Neural cell (in vitro differentiated cells): ENCODE data around the gene MKKS. TPM values are rescaled to one million over a fixed set of nuclear protein-coding genes. Genes with fewer than 3 reads are reported as not detected.

Experiments
- H2AFZ ChIP-seq: fragments of 200-600, 300-800 bp; sonication (generic), shearing (Covaris generic); 2 replicates; pipeline ENCODE4 v1.6.0; 2014; ENCODE audit warnings: low read depth, mild to moderate bottlenecking, antibody characterized with exemption, low read length, moderate library complexity
- H3F3A ChIP-seq: fragments of 200-600 bp; shearing (Covaris generic); 2 replicates; pipeline ENCODE4 v1.6.1; 2016; ENCODE audit warnings: mild to moderate bottlenecking, moderate library complexity, mixed read lengths, antibody characterized with exemption, low read length; ENCODE audit not compliant: insufficient read depth, poor library complexity, severe bottlenecking
- H3K27ac ChIP-seq: fragments of 200-600, 300-800 bp; sonication (generic), shearing (Covaris generic); 2 replicates; pipeline ENCODE4 v1.5.1; 2014; ENCODE audit warnings: mild to moderate bottlenecking, low read length, moderate library complexity
- H3K27me3 ChIP-seq: fragments of 300-800, 200-600 bp; sonication (generic), shearing (Covaris generic); 2 replicates; pipeline ENCODE4 v1.6.0; 2014; ENCODE audit warnings: mild to moderate bottlenecking, low read depth, low read length, moderate library complexity; ENCODE audit not compliant: insufficient read depth
- H3K36me3 ChIP-seq: fragments of 300-800, 200-600 bp; sonication (generic), shearing (Covaris generic); 2 replicates; pipeline ENCODE4 v1.5.1; 2014; ENCODE audit warnings: mild to moderate bottlenecking, antibody characterized with exemption, low read length, moderate library complexity; ENCODE audit not compliant: insufficient read depth
- H3K4me2 ChIP-seq: fragments of 300-800, 200-600 bp; sonication (generic), shearing (Covaris generic); 2 replicates; pipeline ENCODE4 v1.6.0; 2014; ENCODE audit warnings: mild to moderate bottlenecking, low read length
- H3K4me3 ChIP-seq: fragments of 300-800, 200-600 bp; sonication (generic), shearing (Covaris generic); 2 replicates; pipeline ENCODE4 v1.5.1; 2014; ENCODE audit warnings: mild to moderate bottlenecking, low read length, moderate library complexity
- H3K79me2 ChIP-seq: fragments of 200-600 bp; shearing (Covaris generic); replicated peaks from 2 replicates; pipeline ENCODE4 v1.6.0; 2014; ENCODE audit warnings: mild to moderate bottlenecking, low read length, moderate library complexity; ENCODE audit not compliant: insufficient read depth
- H3K9ac ChIP-seq: fragments of 300-800, 200-600 bp; sonication (generic), shearing (Covaris generic); 2 replicates; pipeline ENCODE4 v1.6.1; 2016; ENCODE audit warnings: mild to moderate bottlenecking, low read length, mixed read lengths
- H3K9me2 ChIP-seq: fragments of 200-600 bp; shearing (Covaris generic); 2 replicates; pipeline ENCODE4 v1.6.1; 2016; ENCODE audit warnings: mild to moderate bottlenecking, low read length, mixed read lengths; ENCODE audit not compliant: insufficient read depth
- H3K9me3 ChIP-seq: fragments of 200-600, 300-800 bp; sonication (generic), shearing (Covaris generic); 2 replicates; pipeline ENCODE4 v1.6.1; 2016; ENCODE audit warnings: mild to moderate bottlenecking, mixed run types, low read length, moderate library complexity, mixed read lengths
- H4K20me1 ChIP-seq: fragments of 200-600 bp; shearing (Covaris generic); 2 replicates; pipeline ENCODE4 v1.6.1; 2016; ENCODE audit warnings: mild to moderate bottlenecking, mixed run types; ENCODE audit not compliant: insufficient read depth
- EP300 ChIP-seq: fragments of 450-650 bp; conservative IDR thresholded peaks from 2 replicates; pipeline ENCODE4 v1.6.1; 2014; ENCODE audit warnings: antibody characterized with exemption, mild to moderate bottlenecking, moderate library complexity; ENCODE audit not compliant: poor library complexity, severe bottlenecking
- EZH2 ChIP-seq: fragments of 200-600, 300-800 bp; shearing (Covaris generic), sonication (generic); IDR thresholded peaks from 2 replicates; pipeline ENCODE4 v1.6.1; 2014; ENCODE audit warnings: antibody characterized with exemption, low read length, borderline replicate concordance, mild to moderate bottlenecking; ENCODE audit not compliant: insufficient read depth, poor library complexity, severe bottlenecking
- MXI1 ChIP-seq: fragments of 450-650 bp; conservative IDR thresholded peaks from 2 replicates; pipeline ENCODE4 v1.6.1; 2014; ENCODE audit warnings: antibody characterized with exemption, mild to moderate bottlenecking; ENCODE audit not compliant: poor library complexity, severe bottlenecking
- POLR2AphosphoS5 ChIP-seq: IDR thresholded peaks from 2 replicates; pipeline ENCODE4 v1.6.1; 2012
- RAD21 ChIP-seq: fragments of 450-650 bp; conservative IDR thresholded peaks from 2 replicates; pipeline ENCODE4 v1.6.1; 2014; ENCODE audit warnings: antibody characterized with exemption, mild to moderate bottlenecking, moderate library complexity
- REST ChIP-seq: IDR thresholded peaks from 2 replicates; pipeline ENCODE4 v1.6.1; 2012; ENCODE audit warnings: borderline replicate concordance
- SMC3 ChIP-seq: fragments of 450-650 bp; conservative IDR thresholded peaks from 2 replicates; pipeline ENCODE4 v1.6.1; 2014; ENCODE audit warnings: antibody characterized with exemption, mild to moderate bottlenecking, moderate library complexity; ENCODE audit not compliant: poor library complexity
- TAF1 ChIP-seq: IDR thresholded peaks from 2 replicates; pipeline ENCODE4 v1.6.1; 2012; ENCODE audit warnings: low read depth
- polyA plus RNA-seq: library from polyadenylated mRNA; depleted of rRNA; stranded (reverse); fragments of >200 nt; gene quantifications from 2 replicates; pipeline ENCODE4 v1.2.3, GENCODE V29; 2014
- TF ChIP-seq, protein P1 (sequence below): fragments of 450-650 bp; IDR thresholded peaks from 2 replicates; pipeline ENCODE4 v1.5.1; 2014; ENCODE audit warnings: antibody characterized with exemption, mild to moderate bottlenecking, moderate library complexity; ENCODE audit not compliant: poor library complexity, severe bottlenecking

Gene MKKS
- polyA plus RNA-seq, 1 donor from 2014 or later = 28.0 TPM

GRCh38 chr20:10367943-10368701 is 65.9 kb downstream of the MKKS start:
- Histone ChIP-seq H2AFZ (no peak overlapping the region), H3K27ac (no peak overlapping the region)

DNA sequence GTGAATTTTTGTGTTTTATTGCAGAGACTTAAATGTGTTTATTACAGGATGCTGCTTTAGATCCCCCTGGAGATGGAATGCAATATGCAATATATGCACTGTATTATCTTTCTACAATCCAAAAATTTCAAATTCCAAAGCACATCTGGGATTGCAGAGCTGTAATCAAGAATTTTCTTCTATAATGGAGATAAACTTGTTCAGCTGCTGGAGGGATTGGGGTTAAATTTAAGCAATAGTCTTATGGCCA is 66.4 kb downstream of the MKKS start:
- Histone ChIP-seq H3K4me2 (no peak overlapping the region), H3K9ac (no peak overlapping the region), H3K9me2 (no peaks in the 10 kb centered on the region), H3K9me3 (no peaks in the 10 kb centered on the region), H3F3A (no peaks in the 10 kb centered on the region), H3K4me3 (no peak overlapping the region), H3K36me3 (no peaks in the 10 kb centered on the region), H2AFZ (no peak overlapping the region), H3K79me2 (no peaks in the 10 kb centered on the region), H3K27ac (no peak overlapping the region), H3K27me3 (no peaks in the 10 kb centered on the region), H4K20me1 (no peaks in the 10 kb centered on the region)
- TF ChIP-seq EZH2 = no peak
- TF ChIP-seq SMC3 = no peak
- TF ChIP-seq POLR2AphosphoS5 = no peak
- TF ChIP-seq REST = no peak
- TF ChIP-seq RAD21 = no peak
- TF ChIP-seq MXI1 = no peak
- TF ChIP-seq, protein P1, sequence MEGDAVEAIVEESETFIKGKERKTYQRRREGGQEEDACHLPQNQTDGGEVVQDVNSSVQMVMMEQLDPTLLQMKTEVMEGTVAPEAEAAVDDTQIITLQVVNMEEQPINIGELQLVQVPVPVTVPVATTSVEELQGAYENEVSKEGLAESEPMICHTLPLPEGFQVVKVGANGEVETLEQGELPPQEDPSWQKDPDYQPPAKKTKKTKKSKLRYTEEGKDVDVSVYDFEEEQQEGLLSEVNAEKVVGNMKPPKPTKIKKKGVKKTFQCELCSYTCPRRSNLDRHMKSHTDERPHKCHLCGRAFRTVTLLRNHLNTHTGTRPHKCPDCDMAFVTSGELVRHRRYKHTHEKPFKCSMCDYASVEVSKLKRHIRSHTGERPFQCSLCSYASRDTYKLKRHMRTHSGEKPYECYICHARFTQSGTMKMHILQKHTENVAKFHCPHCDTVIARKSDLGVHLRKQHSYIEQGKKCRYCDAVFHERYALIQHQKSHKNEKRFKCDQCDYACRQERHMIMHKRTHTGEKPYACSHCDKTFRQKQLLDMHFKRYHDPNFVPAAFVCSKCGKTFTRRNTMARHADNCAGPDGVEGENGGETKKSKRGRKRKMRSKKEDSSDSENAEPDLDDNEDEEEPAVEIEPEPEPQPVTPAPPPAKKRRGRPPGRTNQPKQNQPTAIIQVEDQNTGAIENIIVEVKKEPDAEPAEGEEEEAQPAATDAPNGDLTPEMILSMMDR = no peak
- TF ChIP-seq TAF1 = no peak

More at GRCh38 chr20:10367943-10368701, 65.9 kb downstream of the MKKS start:
- no peaks in the 10 kb centered on the region for H3K9me3 ChIP-seq
- H4K20me1 ChIP-seq = no peaks in the 10 kb centered on the region
- H3K36me3 ChIP-seq = no peaks in the 10 kb centered on the region
- no peak overlapping the region for H3K4me3 ChIP-seq
- no peak for TF ChIP-seq TAF1
- TF ChIP-seq SMC3 = no peak
- TF ChIP-seq EZH2 = no peak
- TF ChIP-seq REST = no peak
- no peak for TF ChIP-seq EP300
- TF ChIP-seq RAD21 = no peak
- no peak for TF ChIP-seq MXI1
- TF ChIP-seq, protein P1 = no peak
- no peak for TF ChIP-seq POLR2AphosphoS5
- no peak overlapping the region for H3K9ac ChIP-seq
- H3F3A ChIP-seq = no peaks in the 10 kb centered on the region
- no peak overlapping the region for H3K4me2 ChIP-seq
- H3K27me3 ChIP-seq = no peaks in the 10 kb centered on the region
- no peaks in the 10 kb centered on the region for H3K9me2 ChIP-seq
- no peaks in the 10 kb centered on the region for H3K79me2 ChIP-seq
